ENCODE results near the gene GZF1.

The GZF1 gene

GRCh38 chr20:23407781-23408464, 45.9 kb downstream of the GZF1 start:
- DNase-seq, result no peak

DNA sequence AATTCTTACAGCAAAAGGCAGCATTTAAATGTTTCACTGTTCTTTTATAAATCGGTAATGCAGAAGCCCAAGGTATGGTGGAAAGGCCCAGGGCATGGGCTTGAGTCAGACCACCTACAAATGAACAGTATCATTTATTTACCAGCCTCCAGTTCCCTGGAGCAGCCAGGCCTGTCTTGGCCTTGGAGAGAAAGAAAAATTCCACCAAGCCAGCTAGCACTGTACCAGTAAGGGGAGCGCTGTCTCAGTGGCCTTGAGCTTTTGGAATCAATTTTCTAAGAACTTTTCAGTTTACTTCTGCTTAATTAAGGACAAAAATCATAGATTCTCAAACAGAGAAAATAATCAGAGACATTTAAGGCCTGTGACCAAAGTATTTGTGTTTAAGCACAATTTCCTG, 47.0 kb downstream of the GZF1 start:
- no peak for DNase-seq

GRCh38 chr20:23409800-23410199, 47.8 kb downstream of the GZF1 start:
- no peak for DNase-seq

GRCh38 chr20:23410916-23411695, 49.1 kb downstream of the GZF1 start:
- DNase-seq, result no peak

DNA sequence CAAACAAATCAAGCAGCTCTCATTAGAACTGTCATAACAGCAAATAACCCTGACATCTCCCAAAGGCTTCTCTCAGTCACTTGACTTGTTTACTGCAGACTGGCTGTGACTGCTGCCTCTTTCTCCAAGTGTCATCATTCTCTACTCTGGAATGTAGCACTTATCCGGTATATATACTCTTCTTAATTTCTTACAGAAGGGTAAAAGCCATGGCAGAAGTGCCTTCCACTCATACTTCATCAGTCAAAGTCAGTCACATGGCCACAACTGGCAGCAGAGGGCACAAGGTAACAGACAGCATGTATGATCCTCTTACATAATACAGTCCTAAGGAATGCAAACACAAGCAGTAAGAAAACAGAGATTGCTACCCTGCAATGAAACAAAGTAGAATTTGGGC, 50.0 kb downstream of the GZF1 start:
- DNase-seq, result no peak

- no peak for DNase-seq
Measured at GRCh38 chr20:23413862-23414422, 52.0 kb downstream of the GZF1 start.

DNA sequence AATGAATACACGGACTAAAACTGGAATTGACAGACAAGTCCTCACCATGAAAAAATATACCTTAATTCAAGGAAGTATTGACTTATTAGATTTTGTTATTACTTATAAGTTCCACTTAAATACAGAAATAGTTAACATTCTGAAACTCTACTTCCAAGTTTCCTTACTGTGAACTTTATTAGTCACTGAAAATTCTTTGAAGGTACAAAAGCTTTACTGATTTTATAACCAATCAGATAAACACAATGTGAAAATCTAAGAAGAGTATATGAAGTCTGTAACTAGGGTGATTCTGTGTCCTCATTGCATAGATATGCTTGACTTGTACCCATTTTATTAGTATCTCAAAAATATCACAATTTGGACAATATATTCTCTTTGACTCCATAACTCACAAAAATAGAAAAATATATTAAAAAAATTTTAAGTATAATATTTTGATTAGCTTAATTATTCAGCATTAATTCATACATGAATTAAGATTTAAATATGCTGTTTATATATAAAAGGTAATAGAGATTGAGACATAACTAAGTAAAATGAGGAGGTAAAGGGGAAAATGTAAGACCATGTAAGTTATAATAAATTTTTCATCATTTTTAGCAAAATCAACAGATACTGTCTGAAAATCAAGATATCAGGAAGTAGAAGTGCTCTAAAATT, 52.7 kb downstream of the GZF1 start:
- DNase-seq, result no peak

- no peak for DNase-seq
Measured at GRCh38 chr20:23415555-23415954, 53.6 kb downstream of the GZF1 start.

- DNase-seq, result no peak
Measured at GRCh38 chr20:23415959-23416583, 54.1 kb downstream of the GZF1 start.

DNA sequence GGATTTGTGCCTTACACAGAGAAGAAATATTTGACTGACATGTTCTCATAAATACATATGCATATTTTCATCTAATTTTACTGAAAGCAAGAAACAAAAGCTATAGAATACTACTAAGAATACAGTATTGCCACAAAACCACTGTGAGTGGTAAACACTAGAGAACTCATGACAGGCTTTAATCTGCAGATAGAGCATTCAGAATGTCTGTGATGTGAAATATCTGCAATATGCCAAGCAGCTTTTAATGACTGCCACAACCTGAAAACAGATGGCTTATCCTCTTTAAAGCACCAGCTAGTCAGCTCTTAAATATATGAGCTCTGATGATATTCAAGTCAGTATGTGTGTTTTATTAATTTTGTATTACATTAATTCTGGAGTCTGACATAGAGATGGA, 55.9 kb downstream of the GZF1 start:
- DNase-seq, result no peak

DNA sequence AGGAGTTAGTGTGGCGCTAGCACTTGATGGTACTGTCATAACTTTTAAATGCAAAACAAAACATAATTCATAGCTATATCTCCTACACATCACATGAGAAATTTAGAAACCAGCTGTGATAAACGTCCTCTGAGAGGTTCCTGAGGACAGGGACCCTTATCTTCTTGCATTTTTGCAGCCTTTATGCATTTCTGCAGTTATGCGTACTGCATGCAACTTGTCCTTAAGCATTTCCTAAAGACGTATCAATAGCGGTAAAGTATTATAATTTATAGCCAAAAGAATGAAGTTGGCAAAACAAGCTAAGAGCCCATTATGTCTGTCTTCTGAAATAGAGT, 57.6 kb downstream of the GZF1 start:
- DNase-seq, result no peak

DNA sequence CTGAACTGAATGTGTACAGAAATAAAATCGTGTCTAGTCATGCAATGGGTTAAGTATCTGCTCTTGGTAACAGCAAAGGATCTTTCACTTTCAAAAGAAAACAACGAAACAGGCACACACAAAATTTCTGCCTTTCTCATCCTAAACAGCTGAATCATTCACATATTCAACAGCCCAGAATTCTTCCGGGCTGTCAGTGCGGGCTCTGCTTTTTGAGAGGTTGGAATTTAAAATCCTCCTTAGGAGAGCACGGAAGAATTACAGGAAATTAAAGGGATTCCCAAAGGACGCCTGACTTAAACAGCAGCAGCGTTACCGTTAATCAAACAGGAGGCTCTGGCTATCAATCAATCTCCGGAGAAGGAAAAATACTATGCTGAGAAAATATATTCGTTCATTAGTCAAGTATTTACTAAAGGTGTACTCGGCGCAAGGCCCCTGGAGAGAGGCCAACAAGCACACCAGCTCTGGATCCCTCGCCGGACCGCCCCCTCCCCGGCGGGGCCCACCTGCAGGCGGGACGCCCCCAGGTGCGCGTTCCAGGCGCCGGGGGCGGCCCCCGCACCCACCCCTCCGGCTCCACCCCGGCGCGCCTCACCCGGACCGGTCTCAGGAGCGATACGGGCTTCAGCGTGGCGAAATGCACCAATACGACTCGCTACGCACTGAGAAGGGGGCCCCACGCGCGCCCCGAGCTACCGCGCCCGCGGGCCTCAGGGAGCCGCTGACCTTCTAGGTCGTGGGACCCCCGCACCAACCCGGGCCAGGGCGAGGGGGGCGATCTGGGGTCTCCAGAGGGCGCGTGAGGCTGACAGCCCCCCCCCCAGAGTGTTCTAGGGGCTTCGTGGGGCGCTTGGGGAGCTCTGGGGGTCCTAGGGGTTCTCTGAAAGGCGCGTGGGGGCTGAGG, 58.3 kb downstream of the GZF1 start:
- peak in 12 of 56 donors; percentile 7 to 63 (median 21) for DNase-seq

DNA sequence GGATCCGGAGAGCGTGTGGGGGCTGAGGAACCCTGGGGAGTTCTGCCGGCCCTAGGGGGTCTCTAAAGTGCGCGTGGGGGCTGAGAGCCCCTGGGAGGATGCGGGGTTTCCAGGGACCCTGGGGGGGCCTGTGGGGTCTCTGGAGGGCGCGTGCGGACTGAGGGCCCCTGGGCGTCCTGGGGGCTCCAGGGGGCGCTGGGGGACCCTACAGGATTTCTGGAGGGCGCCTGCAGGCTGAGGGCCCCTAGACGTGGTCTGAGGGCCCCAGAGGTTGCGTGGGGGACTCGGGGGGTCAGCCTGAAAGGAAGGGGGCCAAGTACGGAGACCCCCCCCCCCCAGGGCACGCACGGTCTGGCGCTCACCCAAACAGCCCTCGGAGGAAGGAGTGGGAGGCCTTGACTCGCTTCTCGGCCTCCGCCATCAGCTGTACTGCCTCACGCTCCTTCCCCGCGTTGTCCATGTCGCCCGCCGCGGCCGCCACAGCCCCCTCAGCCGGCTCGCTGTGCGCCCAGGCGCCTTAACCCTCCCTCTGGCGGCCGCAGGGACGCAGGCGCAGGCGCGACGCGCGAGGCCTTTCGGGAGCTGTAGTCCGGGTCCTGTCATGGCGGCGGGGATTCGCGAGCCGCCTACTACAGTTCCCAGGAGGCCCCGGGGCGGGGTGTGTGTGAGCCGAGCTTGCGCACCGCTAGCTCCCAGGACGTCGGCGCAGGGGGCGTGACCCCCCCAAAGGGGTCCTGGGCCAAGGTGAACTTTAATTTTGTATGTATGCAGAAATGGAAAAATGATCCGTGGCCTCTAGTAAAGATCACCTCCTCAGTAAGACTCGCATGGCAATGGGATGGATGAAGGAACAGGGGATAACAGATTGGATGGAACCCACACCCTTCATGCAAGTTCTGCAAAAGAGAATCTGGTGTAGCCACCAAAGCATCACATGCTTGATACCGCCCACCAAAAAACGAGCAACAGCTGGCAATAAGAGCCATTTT, 59.3 kb downstream of the GZF1 start, which contains the start of gene NAPB:
Gene NAPB, minus strand, starts transcription at position 546 of the 989 bp plus-strand sequence. Its CDS starts 86 bp downstream, at position 460.
- DNase-seq, result peak; percentile 47 to 98 (median 92)

Measured in amygdala (tissue), 56 donors.